Peyer's patch (tissue), 4 donors: ENCODE data around the gene MTIF3. TPM values are rescaled to one million over a fixed set of nuclear protein-coding genes. Genes with fewer than 3 reads are reported as not detected.
A peak's percentile ranks its signal among the peaks of the same experiment; 100 is the strongest.

Experiments
- DNase-seq, 3 donors: peaks; one replicate each; pipeline ENCODE4 v3.0.0-alpha.2; 2017 to 2019
- H3K27ac ChIP-seq, 4 donors: fragments of 200-600 bp; sonication (generic); one replicate each; pipeline ENCODE4 v1.5.1; 2016 to 2019
- H3K27me3 ChIP-seq, 2 donors: fragments of 200-600 bp; sonication (generic); one replicate each; pipeline ENCODE4 v1.5.1; 2019
- H3K36me3 ChIP-seq, 3 donors: fragments of 200-600 bp; sonication (generic); one replicate each; pipeline ENCODE4 v1.5.1; 2016 to 2019
- H3K4me1 ChIP-seq, 4 donors: fragments of 200-600 bp; sonication (generic); one replicate each; pipeline ENCODE4 v1.5.1; 2016 to 2019
- H3K4me3 ChIP-seq, 4 donors: fragments of 200-600 bp; sonication (generic); 1 replicate in 3 of 4; 2 replicates in 1 of 4; pipeline ENCODE4 v1.5.1; 2016 to 2019; ENCODE audit warnings: mild to moderate bottlenecking in 1 of 4
- H3K9me3 ChIP-seq, 4 donors: fragments of 200-600 bp; sonication (generic); one replicate each; pipeline ENCODE4 v1.5.1; 2016 to 2019; ENCODE audit warnings: mild to moderate bottlenecking in 1 of 4
- CTCF ChIP-seq, 6 experiments: fragments of 450-650 bp in 4 of 6; fragments of 200-600 bp in 2 of 6; sonication (generic) in 1 of 6; IDR thresholded peaks; one replicate each; pipeline ENCODE4 v1.5.1; 2017 to 2019; ENCODE audit warnings: antibody characterized with exemption in 6 of 6, mild to moderate bottlenecking in 3 of 6, moderate library complexity in 1 of 6
- POLR2A ChIP-seq, 2 donors: fragments of 450-650 bp; IDR thresholded peaks; one replicate each; pipeline ENCODE4 v1.5.1; 2017; ENCODE audit warnings: antibody characterized with exemption in 2 of 2, mild to moderate bottlenecking in 2 of 2, moderate library complexity in 2 of 2
- total RNA-seq, 4 donors: library from RNA; depleted of rRNA; stranded (reverse); fragments of >200 nt; gene quantifications; one replicate each; pipeline ENCODE4 v1.1.0, GENCODE V29; 2016

Gene MTIF3
- total RNA-seq, 4 donors from 2014 or later = 78.6 to 150 (median 86.4) TPM

- H3K4me3 ChIP-seq = peak overlapping the region; percentile 63 to 82 (median 73)
- H3K36me3 ChIP-seq = no peaks in the 10 kb centered on the region
- H3K27me3 ChIP-seq = no peaks in the 10 kb centered on the region
- peaks cover 0 to 19% (median 8%) of the 10 kb centered on the region in 4 donors for H3K4me1 ChIP-seq
- TF ChIP-seq CTCF (IDR thresholded peaks at IDR 0.05) (no peak), POLR2A (IDR thresholded peaks at IDR 0.05) (no peak)
- no peaks in the 10 kb centered on the region for H3K9me3 ChIP-seq
- peak overlapping the region; percentile 96 to 99 (median 98) for H3K27ac ChIP-seq
- DNase-seq = no peak
Observed at GRCh38 chr13:27449081-27449603, 1.2 kb downstream of the MTIF3 start.

- Histone ChIP-seq H3K9me3 (no peaks in the 10 kb centered on the region), H3K4me1 (peaks cover 0 to 19% (median 8%) of the 10 kb centered on the region in 4 donors), H3K27ac (peak overlapping the region in 2 of 4 donors; percentile 96 to 98), H3K4me3 (peak overlapping the region in 2 of 4 donors; percentile 15 to 67), H3K36me3 (no peaks in the 10 kb centered on the region), H3K27me3 (no peaks in the 10 kb centered on the region)
- no peak for DNase-seq
- TF ChIP-seq POLR2A (IDR thresholded peaks at IDR 0.05) (no peak), CTCF (IDR thresholded peaks at IDR 0.05) (no peak)
Observed at GRCh38 chr13:27448308-27448707, 2.1 kb downstream of the MTIF3 start.

GRCh38 chr13:27446986-27447583 lies 3.3 kb downstream of the MTIF3 start:
- TF ChIP-seq CTCF (IDR thresholded peaks at IDR 0.05) = no peak
- TF ChIP-seq POLR2A (IDR thresholded peaks at IDR 0.05) = no peak
- no peaks in the 10 kb centered on the region for H3K27me3 ChIP-seq
- no peak overlapping the region for H3K4me3 ChIP-seq
- peak in 2 of 3 donors; percentile 67 to 78 for DNase-seq
- no peaks in the 10 kb centered on the region for H3K9me3 ChIP-seq
- peaks cover 0 to 22% (median 12%) of the 10 kb centered on the region in 4 donors for H3K4me1 ChIP-seq
- H3K27ac ChIP-seq = peak overlapping the region in 3 of 4 donors; percentile 42 to 98 (median 96)
- H3K36me3 ChIP-seq = no peaks in the 10 kb centered on the region

- TF ChIP-seq CTCF (IDR thresholded peaks at IDR 0.05) (no peak), POLR2A (IDR thresholded peaks at IDR 0.05) (no peak)
- Histone ChIP-seq H3K27me3 (no peaks in the 10 kb centered on the region), H3K9me3 (no peaks in the 10 kb centered on the region), H3K4me3 (peak overlapping the region in 1 of 4 donors; percentile 31), H3K27ac (peak overlapping the region; percentile 18 to 89 (median 53)), H3K4me1 (peaks cover 0 to 20% (median 8%) of the 10 kb centered on the region in 4 donors), H3K36me3 (peaks cover 0 to 15% (median 0%) of the 10 kb centered on the region in 3 donors)
- DNase-seq = peak in 2 of 3 donors; percentile 63 to 64
Observed at GRCh38 chr13:27442797-27443196, 7.6 kb downstream of the MTIF3 start.

GRCh38 chr13:27442071-27442647 lies 8.2 kb downstream of the MTIF3 start:
- Histone ChIP-seq H3K4me3 (peak overlapping the region in 2 of 4 donors; percentile 27 to 31), H3K9me3 (no peaks in the 10 kb centered on the region), H3K36me3 (peaks cover 0 to 15% (median 0%) of the 10 kb centered on the region in 3 donors), H3K4me1 (peaks cover 0 to 20% (median 8%) of the 10 kb centered on the region in 4 donors), H3K27me3 (no peaks in the 10 kb centered on the region), H3K27ac (peak overlapping the region; percentile 18 to 89 (median 53))
- TF ChIP-seq POLR2A (IDR thresholded peaks at IDR 0.05) (no peak), CTCF (IDR thresholded peaks at IDR 0.05) (no peak)
- peak; percentile 55 to 64 (median 61) for DNase-seq
